Astrocyte (in vitro differentiated cells and primary cell): ENCODE data around the gene C10orf143. TPM values are rescaled to one million over a fixed set of nuclear protein-coding genes. Genes with fewer than 3 reads are reported as not detected.

ENCODE experiments used
- DNase-seq: peaks from one replicate; pipeline ENCODE4 v3.0.0-alpha.2; 2010; ENCODE audit warnings: low read depth
- FAIRE-seq: peaks from 2 replicates; lab custom pipeline; 2011; peaks lifted over from hg19 to GRCh38; lab: Jason Lieb, UNC
- H2AFZ ChIP-seq: 2 replicates; pipeline ENCODE4 v1.6.0; 2012; ENCODE audit warnings: low read depth, low read length, inconsistent platforms
- H3K27ac ChIP-seq: 2 replicates; pipeline ENCODE4 v1.5.1; 2011; ENCODE audit warnings: low read depth, low read length, inconsistent platforms
- H3K27me3 ChIP-seq: 2 replicates; pipeline ENCODE4 v1.6.0; 2011; ENCODE audit warnings: low read length, inconsistent platforms; ENCODE audit not compliant: insufficient read depth
- H3K36me3 ChIP-seq: 2 replicates; pipeline ENCODE4 v1.5.1; 2011; ENCODE audit warnings: low read length, inconsistent platforms; ENCODE audit not compliant: insufficient read depth
- H3K4me1 ChIP-seq: 2 replicates; pipeline ENCODE4 v1.5.1; 2011; ENCODE audit warnings: low read length, inconsistent platforms; ENCODE audit not compliant: insufficient read depth
- H3K4me2 ChIP-seq: 2 replicates; pipeline ENCODE4 v1.6.0; 2012; ENCODE audit warnings: low read length, inconsistent platforms
- H3K4me3 ChIP-seq: 2 replicates; pipeline ENCODE4 v1.5.1; 2011; ENCODE audit warnings: low read depth, mild to moderate bottlenecking, low read length, inconsistent platforms; ENCODE audit not compliant: insufficient read depth
- H3K79me2 ChIP-seq: 2 replicates; pipeline ENCODE4 v1.6.0; 2012; ENCODE audit warnings: mild to moderate bottlenecking, low read length, inconsistent platforms; ENCODE audit not compliant: insufficient read depth
- H3K9ac ChIP-seq: 2 replicates; pipeline ENCODE4 v1.6.0; 2012; ENCODE audit warnings: mild to moderate bottlenecking, low read length, inconsistent platforms
- H3K9me3 ChIP-seq: 2 replicates; pipeline ENCODE4 v1.5.1; 2012; ENCODE audit warnings: low read depth, mild to moderate bottlenecking, low read length, inconsistent platforms; ENCODE audit not compliant: insufficient read depth
- H4K20me1 ChIP-seq: 2 replicates; pipeline ENCODE4 v1.6.0; 2012; ENCODE audit warnings: low read length, inconsistent platforms; ENCODE audit not compliant: insufficient read depth
- H3K27ac Mint-ChIP-seq: one replicate; pipeline ENCODE4 v1.8.0; 2021; ENCODE audit warnings: mild to moderate bottlenecking, mixed read lengths; ENCODE audit not compliant: unreplicated experiment
- H3K27me3 Mint-ChIP-seq: one replicate; pipeline ENCODE4 v1.8.0; 2021; ENCODE audit warnings: low read depth, mixed read lengths; ENCODE audit not compliant: unreplicated experiment
- H3K36me3 Mint-ChIP-seq: one replicate; pipeline ENCODE4 v1.8.0; 2021; ENCODE audit warnings: low read depth, mixed read lengths; ENCODE audit not compliant: unreplicated experiment
- H3K4me1 Mint-ChIP-seq: one replicate; pipeline ENCODE4 v1.8.0; 2021; ENCODE audit warnings: low read depth, mixed read lengths; ENCODE audit not compliant: unreplicated experiment
- H3K4me3 Mint-ChIP-seq: one replicate; pipeline ENCODE4 v1.8.0; 2021; ENCODE audit warnings: mild to moderate bottlenecking, moderate library complexity, mixed read lengths; ENCODE audit not compliant: unreplicated experiment
- H3K9me3 Mint-ChIP-seq: one replicate; pipeline ENCODE4 v1.8.0; 2021; ENCODE audit warnings: mild to moderate bottlenecking, mixed read lengths; ENCODE audit not compliant: unreplicated experiment
- EZH2 ChIP-seq: IDR thresholded peaks from 2 replicates; pipeline ENCODE4 v1.6.1; 2012; ENCODE audit warnings: mild to moderate bottlenecking, low read length, inconsistent platforms; ENCODE audit not compliant: insufficient read depth
- total RNA-seq: library from RNA; stranded (reverse); gene quantifications from 2 replicates; pipeline ENCODE4 v1.2.1, GENCODE V29; 2021
- TF ChIP-seq, protein P1 (sequence below): IDR thresholded peaks from 2 replicates; pipeline ENCODE4 v1.5.1; 2011; ENCODE audit warnings: low read depth, mild to moderate bottlenecking, inconsistent platforms, low read length, moderate library complexity; ENCODE audit not compliant: insufficient read depth

Gene C10orf143
- total RNA-seq, 1 donor from 2014 or later = 0.73 TPM

DNA sequence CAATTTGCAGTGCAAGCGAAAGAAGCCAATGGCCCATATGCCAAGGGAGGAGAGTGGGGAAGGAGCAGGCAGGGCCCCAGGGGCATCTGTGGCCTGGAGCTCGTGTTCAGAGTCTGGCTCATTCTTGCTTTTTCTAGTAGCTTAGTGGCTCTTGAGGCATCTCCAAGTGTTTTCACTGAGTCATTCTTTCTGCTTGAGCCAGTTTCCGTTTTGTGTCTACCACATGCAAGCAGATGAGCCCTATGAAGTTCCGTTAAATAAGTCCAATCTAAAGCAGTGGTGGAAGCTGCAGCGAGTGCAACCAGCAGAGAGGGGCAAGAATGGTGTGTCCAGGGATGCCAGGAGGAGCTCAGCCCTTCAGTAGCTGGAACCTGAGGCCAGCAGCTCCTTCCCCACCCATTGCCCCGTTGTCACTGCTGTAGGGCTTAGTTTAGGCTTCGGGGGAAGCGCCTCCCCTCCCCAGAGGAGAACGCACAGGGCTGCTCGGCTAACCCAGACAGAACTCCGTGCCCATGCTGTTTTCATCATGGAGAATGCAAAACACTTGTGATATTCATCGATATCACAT is 89.2 kb downstream of the C10orf143 start:
- Histone ChIP-seq H3K27ac (peak overlapping the region; percentile 42), H3K9ac (no peak overlapping the region), H3K4me3 (no peak overlapping the region), H3K4me2 (peak overlapping the region; percentile 48), H4K20me1 (no peaks in the 10 kb centered on the region), H3K4me1 (peaks cover 23% of the 10 kb centered on the region), H3K79me2 (no peaks in the 10 kb centered on the region), H3K36me3 (no peaks in the 10 kb centered on the region), H3K27me3 (no peaks in the 10 kb centered on the region), H3K9me3 (no peaks in the 10 kb centered on the region), H2AFZ (no peak overlapping the region)
- H3K4me3 Mint-ChIP-seq = no peak overlapping the region
- peaks cover 8% of the 10 kb centered on the region for H3K27me3 Mint-ChIP-seq
- no peak overlapping the region for H3K27ac Mint-ChIP-seq
- no peaks in the 10 kb centered on the region for H3K36me3 Mint-ChIP-seq
- TF ChIP-seq EZH2 = no peak
- TF ChIP-seq, protein P1, sequence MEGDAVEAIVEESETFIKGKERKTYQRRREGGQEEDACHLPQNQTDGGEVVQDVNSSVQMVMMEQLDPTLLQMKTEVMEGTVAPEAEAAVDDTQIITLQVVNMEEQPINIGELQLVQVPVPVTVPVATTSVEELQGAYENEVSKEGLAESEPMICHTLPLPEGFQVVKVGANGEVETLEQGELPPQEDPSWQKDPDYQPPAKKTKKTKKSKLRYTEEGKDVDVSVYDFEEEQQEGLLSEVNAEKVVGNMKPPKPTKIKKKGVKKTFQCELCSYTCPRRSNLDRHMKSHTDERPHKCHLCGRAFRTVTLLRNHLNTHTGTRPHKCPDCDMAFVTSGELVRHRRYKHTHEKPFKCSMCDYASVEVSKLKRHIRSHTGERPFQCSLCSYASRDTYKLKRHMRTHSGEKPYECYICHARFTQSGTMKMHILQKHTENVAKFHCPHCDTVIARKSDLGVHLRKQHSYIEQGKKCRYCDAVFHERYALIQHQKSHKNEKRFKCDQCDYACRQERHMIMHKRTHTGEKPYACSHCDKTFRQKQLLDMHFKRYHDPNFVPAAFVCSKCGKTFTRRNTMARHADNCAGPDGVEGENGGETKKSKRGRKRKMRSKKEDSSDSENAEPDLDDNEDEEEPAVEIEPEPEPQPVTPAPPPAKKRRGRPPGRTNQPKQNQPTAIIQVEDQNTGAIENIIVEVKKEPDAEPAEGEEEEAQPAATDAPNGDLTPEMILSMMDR = no peak
- DNase-seq = peak; percentile 88
- peaks cover 2% of the 10 kb centered on the region for H3K9me3 Mint-ChIP-seq
- FAIRE-seq = peak; percentile 69
- H3K4me1 Mint-ChIP-seq = peaks cover 15% of the 10 kb centered on the region

DNA sequence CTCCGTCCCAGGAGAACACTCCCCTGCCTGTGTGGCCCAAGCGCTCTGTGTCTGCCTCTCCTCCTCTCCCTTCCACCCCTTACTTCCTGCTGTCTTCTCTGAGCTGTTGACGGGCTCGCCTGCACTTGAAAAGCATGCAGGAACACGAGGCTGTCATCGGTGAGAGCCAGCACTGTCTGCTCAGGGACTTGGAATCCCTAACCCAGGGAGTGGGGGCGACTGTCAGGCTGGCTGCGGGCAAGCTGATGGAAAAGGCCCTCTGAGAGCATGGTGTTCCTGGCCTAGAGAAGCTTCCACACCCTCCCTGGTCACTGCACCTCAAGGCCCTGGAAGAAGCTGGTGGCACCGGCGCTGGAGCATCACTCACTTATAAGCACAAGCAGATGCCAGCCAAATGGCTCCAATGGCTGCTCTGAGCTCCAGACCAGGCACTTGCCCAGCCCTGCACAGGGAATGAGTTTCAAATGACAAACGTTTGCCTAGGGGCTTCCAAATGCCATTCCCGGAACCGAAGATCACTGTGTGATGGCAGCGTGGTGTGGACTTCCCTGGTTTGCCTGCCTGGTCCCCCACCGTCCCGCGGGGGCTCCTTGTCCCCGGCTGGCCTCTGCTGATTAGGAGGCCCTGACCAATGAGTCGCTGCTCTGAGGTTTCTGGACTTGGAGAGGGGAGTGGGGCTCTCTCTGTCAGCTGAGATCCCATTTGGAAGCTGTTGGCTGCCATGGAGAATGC is 89.8 kb downstream of the C10orf143 start:
- Mint-ChIP-seq H3K4me3 (no peak overlapping the region), H3K36me3 (no peaks in the 10 kb centered on the region), H3K9me3 (peaks cover 2% of the 10 kb centered on the region), H3K27ac (no peak overlapping the region), H3K27me3 (peaks cover 6% of the 10 kb centered on the region), H3K4me1 (peaks cover 15% of the 10 kb centered on the region)
- DNase-seq = no peak
- TF ChIP-seq, protein P1 = no peak
- TF ChIP-seq EZH2 = no peak
- H3K27me3 ChIP-seq = no peaks in the 10 kb centered on the region
- H2AFZ ChIP-seq = no peak overlapping the region
- H3K79me2 ChIP-seq = no peaks in the 10 kb centered on the region
- no peak overlapping the region for H3K4me3 ChIP-seq
- H3K9ac ChIP-seq = no peak overlapping the region
- H3K9me3 ChIP-seq = no peaks in the 10 kb centered on the region
- H3K4me2 ChIP-seq = peak overlapping the region; percentile 48
- peaks cover 23% of the 10 kb centered on the region for H3K4me1 ChIP-seq
- H3K27ac ChIP-seq = peak overlapping the region; percentile 42
- H4K20me1 ChIP-seq = no peaks in the 10 kb centered on the region
- FAIRE-seq = no peak
- H3K36me3 ChIP-seq = no peaks in the 10 kb centered on the region

DNA sequence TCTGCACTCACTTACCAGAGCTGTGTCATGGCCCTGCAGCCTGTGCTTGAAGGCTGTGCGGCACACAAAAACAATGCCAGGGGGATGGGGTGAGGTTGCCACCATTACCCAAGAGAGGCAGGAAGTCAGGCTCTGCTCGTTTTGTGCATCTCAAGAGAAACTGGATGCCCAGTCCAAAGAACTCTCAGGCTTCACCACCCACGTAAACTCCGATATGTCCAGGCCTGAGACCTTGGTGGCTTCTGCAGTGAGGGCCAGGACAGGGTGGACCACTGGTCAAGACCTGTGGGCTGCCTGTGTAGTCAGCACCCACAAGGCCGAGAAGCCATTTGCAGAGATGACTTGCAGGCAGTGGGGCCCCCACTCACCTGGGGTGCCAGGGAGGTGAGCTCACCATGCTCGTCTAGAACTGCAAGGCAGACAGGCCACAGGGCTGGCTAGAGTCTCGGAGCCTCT is 91.9 kb downstream of the C10orf143 start:
- TF ChIP-seq, protein P1 = no peak
- TF ChIP-seq EZH2 = no peak
- no peak overlapping the region for H3K4me2 ChIP-seq
- no peak overlapping the region for H3K9ac ChIP-seq
- H3K4me1 ChIP-seq = peaks cover 23% of the 10 kb centered on the region
- no peak overlapping the region for H3K27ac ChIP-seq
- H3K4me3 ChIP-seq = no peak overlapping the region
- H3K4me1 Mint-ChIP-seq = peaks cover 15% of the 10 kb centered on the region
- H3K79me2 ChIP-seq = no peaks in the 10 kb centered on the region
- peaks cover 2% of the 10 kb centered on the region for H3K9me3 Mint-ChIP-seq
- no peaks in the 10 kb centered on the region for H3K36me3 Mint-ChIP-seq
- H2AFZ ChIP-seq = no peak overlapping the region
- H3K27me3 Mint-ChIP-seq = peaks cover 7% of the 10 kb centered on the region
- DNase-seq = no peak
- no peak for FAIRE-seq
- no peaks in the 10 kb centered on the region for H3K27me3 ChIP-seq
- no peak overlapping the region for H3K27ac Mint-ChIP-seq
- no peaks in the 10 kb centered on the region for H4K20me1 ChIP-seq
- H3K4me3 Mint-ChIP-seq = no peak overlapping the region
- H3K9me3 ChIP-seq = no peaks in the 10 kb centered on the region
- H3K36me3 ChIP-seq = no peaks in the 10 kb centered on the region
